Karpas-422 (cell line): ENCODE data around the gene GPX2. TPM values are rescaled to one million over a fixed set of nuclear protein-coding genes. Genes with fewer than 3 reads are reported as not detected.

Experiments
- DNase-seq: peaks from one replicate; pipeline ENCODE4 v3.0.0-alpha.2; 2015
- H2AFZ ChIP-seq: fragments of 200-600 bp; sonication (generic); 2 replicates; pipeline ENCODE4 v1.6.1; 2014; ENCODE audit warnings: antibody characterized with exemption, low read length, mixed read lengths
- H3K27ac ChIP-seq: fragments of 200-600 bp; sonication (generic); 2 replicates; pipeline ENCODE4 v1.5.1; 2014; ENCODE audit warnings: mild to moderate bottlenecking, low read length, moderate library complexity
- H3K27me3 ChIP-seq: fragments of 200-600 bp; sonication (generic); 2 replicates; pipeline ENCODE4 v1.6.1; 2014; ENCODE audit warnings: low read length, mixed read lengths
- H3K36me3 ChIP-seq: fragments of 200-600 bp; sonication (generic); 2 replicates; pipeline ENCODE4 v1.6.1; 2014; ENCODE audit warnings: low read length, mixed read lengths; ENCODE audit not compliant: insufficient read depth
- H3K4me1 ChIP-seq: fragments of 200-600 bp; sonication (generic); 2 replicates; pipeline ENCODE4 v1.6.1; 2014; ENCODE audit warnings: mild to moderate bottlenecking, low read length, mixed read lengths
- H3K4me2 ChIP-seq: fragments of 200-600 bp; sonication (generic); 2 replicates; pipeline ENCODE4 v1.6.1; 2014; ENCODE audit warnings: low read length, low read depth, mild to moderate bottlenecking; ENCODE audit not compliant: poor library complexity, severe bottlenecking
- H3K4me3 ChIP-seq: fragments of 200-600 bp; sonication (generic); 2 replicates; pipeline ENCODE4 v1.5.1; 2014; ENCODE audit warnings: mild to moderate bottlenecking, antibody characterized with exemption, low read length, mixed read lengths
- H3K79me2 ChIP-seq: fragments of 200-600 bp; sonication (generic); 2 replicates; pipeline ENCODE4 v1.6.1; 2014; ENCODE audit warnings: mild to moderate bottlenecking, low read length, mixed read lengths
- H3K9ac ChIP-seq: fragments of 200-600 bp; sonication (generic); 2 replicates; pipeline ENCODE4 v1.6.0; 2014; ENCODE audit warnings: low read length
- H3K9me2 ChIP-seq: fragments of 200-600 bp; sonication (generic), shearing (Covaris generic); replicated peaks from 2 replicates; pipeline ENCODE4 v1.6.0; 2014; ENCODE audit warnings: mild to moderate bottlenecking, low read length, moderate library complexity; ENCODE audit not compliant: insufficient read depth
- H3K9me3 ChIP-seq: fragments of 300-700, 200-600 bp; sonication (generic); 2 replicates; pipeline ENCODE4 v1.6.1; 2014; ENCODE audit warnings: low read length, mixed read lengths
- H4K20me1 ChIP-seq: fragments of 200-600 bp; sonication (generic); 2 replicates; pipeline ENCODE4 v1.6.1; 2014; ENCODE audit warnings: mild to moderate bottlenecking, antibody characterized with exemption, low read length, low read depth; ENCODE audit not compliant: insufficient read depth
- total RNA-seq: library from RNA; depleted of rRNA; stranded (reverse); fragments of >200 nt; shearing (Covaris generic); gene quantifications from 2 replicates; pipeline ENCODE4 v1.2.3, GENCODE V29; 2014; ENCODE audit warnings: low replicate concordance

GPX2 gene
- total RNA-seq, 1 experiment from 2014 or later = not detected

GRCh38 chr14:64968167-64968566 lies 25.6 kb upstream of the GPX2 start:
- Histone ChIP-seq H3K79me2 (no peaks in the 10 kb centered on the region), H3K4me3 (peak overlapping the region; percentile 9; the same call in 1 of the 2 replicates), H3K9me2 (no peaks in the 10 kb centered on the region), H2AFZ (no peak overlapping the region), H3K4me2 (peak overlapping the region; percentile 31), H3K27ac (peak overlapping the region; percentile 45), H3K4me1 (peaks cover 41% of the 10 kb centered on the region), H3K36me3 (no peaks in the 10 kb centered on the region), H3K27me3 (no peaks in the 10 kb centered on the region), H3K9ac (peak overlapping the region; percentile 35), H3K9me3 (no peaks in the 10 kb centered on the region), H4K20me1 (peaks cover 30% of the 10 kb centered on the region; the same call in 1 of the 2 replicates)
- no peak for DNase-seq

- H3K9me3 ChIP-seq = no peaks in the 10 kb centered on the region
- no peak overlapping the region for H3K4me3 ChIP-seq
- DNase-seq = no peak
- no peaks in the 10 kb centered on the region for H3K27me3 ChIP-seq
- H3K36me3 ChIP-seq = no peaks in the 10 kb centered on the region
- H4K20me1 ChIP-seq = peaks cover 25% of the 10 kb centered on the region; the same call in 1 of the 2 replicates
- H3K27ac ChIP-seq = no peak overlapping the region
- no peak overlapping the region for H3K9ac ChIP-seq
- no peak overlapping the region for H3K4me2 ChIP-seq
- no peaks in the 10 kb centered on the region for H3K79me2 ChIP-seq
- H3K9me2 ChIP-seq = no peaks in the 10 kb centered on the region
- H3K4me1 ChIP-seq = peaks cover 37% of the 10 kb centered on the region
- no peak overlapping the region for H2AFZ ChIP-seq
Measured at GRCh38 chr14:64966976-64967375, 24.4 kb upstream of the GPX2 start.

GRCh38 chr14:64965356-64966000 lies 22.9 kb upstream of the GPX2 start:
- Histone ChIP-seq H3K9ac (no peak overlapping the region), H3K9me3 (no peaks in the 10 kb centered on the region)

GRCh38 chr14:64963611-64964010 lies 21.1 kb upstream of the GPX2 start:
- Histone ChIP-seq H2AFZ (no peak overlapping the region), H3K9me2 (no peaks in the 10 kb centered on the region), H3K27ac (no peak overlapping the region), H3K4me3 (no peak overlapping the region), H3K4me2 (no peak overlapping the region), H3K27me3 (no peaks in the 10 kb centered on the region), H3K4me1 (peaks cover 36% of the 10 kb centered on the region), H4K20me1 (peaks cover 5% of the 10 kb centered on the region; the same call in 1 of the 2 replicates), H3K9me3 (no peaks in the 10 kb centered on the region), H3K79me2 (no peaks in the 10 kb centered on the region), H3K9ac (no peak overlapping the region), H3K36me3 (no peaks in the 10 kb centered on the region)
- DNase-seq = peak; percentile 52

More at GRCh38 chr14:64965356-64966000, 22.9 kb upstream of the GPX2 start:
- Histone ChIP-seq H3K9me2 (no peaks in the 10 kb centered on the region), H3K27ac (no peak overlapping the region), H4K20me1 (peaks cover 20% of the 10 kb centered on the region; the same call in 1 of the 2 replicates), H3K4me1 (peaks cover 40% of the 10 kb centered on the region), H3K79me2 (no peaks in the 10 kb centered on the region), H3K27me3 (no peaks in the 10 kb centered on the region), H3K4me3 (no peak overlapping the region), H2AFZ (no peak overlapping the region), H3K4me2 (no peak overlapping the region), H3K36me3 (no peaks in the 10 kb centered on the region)
- DNase-seq = no peak

- peaks cover 9% of the 10 kb centered on the region; the same call in 1 of the 2 replicates for H4K20me1 ChIP-seq
- H3K9me2 ChIP-seq = no peaks in the 10 kb centered on the region
- H3K9me3 ChIP-seq = no peaks in the 10 kb centered on the region
- peak; percentile 61 for DNase-seq
- no peaks in the 10 kb centered on the region for H3K36me3 ChIP-seq
- no peak overlapping the region for H2AFZ ChIP-seq
- H3K27ac ChIP-seq = no peak overlapping the region
- H3K4me1 ChIP-seq = peaks cover 25% of the 10 kb centered on the region
- H3K27me3 ChIP-seq = no peaks in the 10 kb centered on the region
- H3K4me2 ChIP-seq = no peak overlapping the region
- no peak overlapping the region for H3K9ac ChIP-seq
- H3K4me3 ChIP-seq = no peak overlapping the region
- H3K79me2 ChIP-seq = no peaks in the 10 kb centered on the region
Measured at GRCh38 chr14:64960762-64961276, 18.3 kb upstream of the GPX2 start.

GRCh38 chr14:64958743-64959142 lies 16.2 kb upstream of the GPX2 start:
- Histone ChIP-seq H3K79me2 (no peaks in the 10 kb centered on the region), H3K36me3 (no peaks in the 10 kb centered on the region), H3K9me2 (no peaks in the 10 kb centered on the region), H3K4me1 (peaks cover 19% of the 10 kb centered on the region), H3K9me3 (no peaks in the 10 kb centered on the region), H2AFZ (no peak overlapping the region), H4K20me1 (peaks cover 9% of the 10 kb centered on the region; the same call in 1 of the 2 replicates), H3K4me2 (no peak overlapping the region), H3K9ac (no peak overlapping the region), H3K27ac (no peak overlapping the region), H3K27me3 (no peaks in the 10 kb centered on the region), H3K4me3 (no peak overlapping the region)
- no peak for DNase-seq

- no peaks in the 10 kb centered on the region for H3K36me3 ChIP-seq
- no peak for DNase-seq
- H4K20me1 ChIP-seq = peaks cover 9% of the 10 kb centered on the region; the same call in 1 of the 2 replicates
- no peak overlapping the region for H3K4me2 ChIP-seq
- no peak overlapping the region for H3K4me3 ChIP-seq
- no peak overlapping the region for H3K27ac ChIP-seq
- peaks cover 14% of the 10 kb centered on the region for H3K4me1 ChIP-seq
- H3K27me3 ChIP-seq = no peaks in the 10 kb centered on the region
- H3K9me3 ChIP-seq = no peaks in the 10 kb centered on the region
- H3K79me2 ChIP-seq = no peaks in the 10 kb centered on the region
- H3K9me2 ChIP-seq = no peaks in the 10 kb centered on the region
- H2AFZ ChIP-seq = no peak overlapping the region
- no peak overlapping the region for H3K9ac ChIP-seq
Measured at GRCh38 chr14:64958201-64958600, 15.7 kb upstream of the GPX2 start.

- Histone ChIP-seq H2AFZ (no peak overlapping the region), H3K4me2 (no peak overlapping the region), H3K9me2 (no peaks in the 10 kb centered on the region), H3K4me1 (peaks cover 14% of the 10 kb centered on the region), H3K27me3 (no peaks in the 10 kb centered on the region), H4K20me1 (peaks cover 9% of the 10 kb centered on the region; the same call in 1 of the 2 replicates), H3K4me3 (no peak overlapping the region), H3K27ac (no peak overlapping the region), H3K36me3 (no peaks in the 10 kb centered on the region), H3K79me2 (no peaks in the 10 kb centered on the region), H3K9me3 (no peaks in the 10 kb centered on the region), H3K9ac (no peak overlapping the region)
- no peak for DNase-seq
Measured at GRCh38 chr14:64956697-64957406, 14.3 kb upstream of the GPX2 start.
